Brain microvascular endothelial cell (primary cell): ENCODE measurements around the gene TCP11L1.
"Not testable (repeated sequence)": the region's sequence is repeated elsewhere in the genome, so short reads cannot be mapped to it uniquely, and the experiment has no call there.

Source experiments
- DNase-seq: peaks from one replicate; pipeline ENCODE4 v3.0.0-alpha.2; 2020
- H3K27ac ChIP-seq: fragments of 250-450 bp; sonication (Bioruptor Pico); 2 replicates; pipeline ENCODE4 v1.5.1; 2020; ENCODE audit warnings: mild to moderate bottlenecking, moderate library complexity
- H3K27me3 ChIP-seq: fragments of 250-450 bp; sonication (Bioruptor Pico); replicated peaks from 2 replicates; pipeline ENCODE4 v1.5.1; 2020; ENCODE audit warnings: mild to moderate bottlenecking
- H3K36me3 ChIP-seq: fragments of 250-450 bp; sonication (Bioruptor Pico); replicated peaks from 2 replicates; pipeline ENCODE4 v1.5.1; 2020; ENCODE audit warnings: mild to moderate bottlenecking
- H3K4me3 ChIP-seq: 2 replicates; pipeline ENCODE4 v1.5.1; 2011; ENCODE audit warnings: low read depth, mild to moderate bottlenecking, control low read depth, low read length, moderate library complexity
- in situ Hi-C: cut with HindIII; loops from 2 replicates; pipeline ENCODE4 v1.10.0; 2017; ENCODE audit warnings: low sequenced_read_pairs, low pct_ligation_motif_present
- TF ChIP-seq, protein P1 (sequence below): IDR thresholded peaks from 2 replicates; pipeline ENCODE4 v1.5.1; 2011; ENCODE audit warnings: low read depth, mild to moderate bottlenecking, moderate library complexity, low read length, control low read depth, inconsistent platforms; ENCODE audit errors: missing control alignments

Gene TCP11L1

DNA sequence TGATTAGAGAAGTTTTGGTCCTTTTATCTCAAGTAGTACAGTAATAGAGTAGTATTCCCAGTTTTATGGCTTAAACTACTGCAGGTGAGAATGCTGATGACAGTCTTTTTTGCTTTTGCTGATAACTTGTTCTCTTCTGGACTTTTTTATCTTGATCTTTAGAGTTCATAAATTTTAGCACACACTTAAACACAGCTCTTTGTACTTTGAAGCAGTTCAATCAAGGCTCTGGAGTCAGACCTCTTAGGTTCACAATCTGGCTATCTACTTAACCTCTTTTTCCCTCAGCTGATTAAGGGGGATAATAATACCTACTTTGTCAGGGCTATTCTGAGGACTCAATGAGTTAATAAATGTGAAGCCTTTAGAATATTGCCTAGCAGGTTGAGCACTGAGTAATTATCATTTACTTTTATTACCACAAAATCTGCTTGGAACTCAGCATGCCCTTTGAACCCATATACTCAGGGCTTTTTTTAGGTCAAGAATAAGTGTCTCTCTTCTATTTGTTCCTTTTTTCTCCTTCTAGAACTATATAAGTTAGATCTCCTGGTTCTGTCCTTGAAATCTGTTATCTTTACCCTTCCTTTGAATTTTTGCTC is 70.0 kb downstream of the TCP11L1 start:
- Histone ChIP-seq H3K27ac (no peak overlapping the region), H3K27me3 (no peaks in the 10 kb centered on the region), H3K4me3 (no peak overlapping the region), H3K36me3 (no peaks in the 10 kb centered on the region)
- TF ChIP-seq, protein P1, sequence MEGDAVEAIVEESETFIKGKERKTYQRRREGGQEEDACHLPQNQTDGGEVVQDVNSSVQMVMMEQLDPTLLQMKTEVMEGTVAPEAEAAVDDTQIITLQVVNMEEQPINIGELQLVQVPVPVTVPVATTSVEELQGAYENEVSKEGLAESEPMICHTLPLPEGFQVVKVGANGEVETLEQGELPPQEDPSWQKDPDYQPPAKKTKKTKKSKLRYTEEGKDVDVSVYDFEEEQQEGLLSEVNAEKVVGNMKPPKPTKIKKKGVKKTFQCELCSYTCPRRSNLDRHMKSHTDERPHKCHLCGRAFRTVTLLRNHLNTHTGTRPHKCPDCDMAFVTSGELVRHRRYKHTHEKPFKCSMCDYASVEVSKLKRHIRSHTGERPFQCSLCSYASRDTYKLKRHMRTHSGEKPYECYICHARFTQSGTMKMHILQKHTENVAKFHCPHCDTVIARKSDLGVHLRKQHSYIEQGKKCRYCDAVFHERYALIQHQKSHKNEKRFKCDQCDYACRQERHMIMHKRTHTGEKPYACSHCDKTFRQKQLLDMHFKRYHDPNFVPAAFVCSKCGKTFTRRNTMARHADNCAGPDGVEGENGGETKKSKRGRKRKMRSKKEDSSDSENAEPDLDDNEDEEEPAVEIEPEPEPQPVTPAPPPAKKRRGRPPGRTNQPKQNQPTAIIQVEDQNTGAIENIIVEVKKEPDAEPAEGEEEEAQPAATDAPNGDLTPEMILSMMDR = no peak
- in situ Hi-C loops = no loop called here
- DNase-seq = no peak

DNA sequence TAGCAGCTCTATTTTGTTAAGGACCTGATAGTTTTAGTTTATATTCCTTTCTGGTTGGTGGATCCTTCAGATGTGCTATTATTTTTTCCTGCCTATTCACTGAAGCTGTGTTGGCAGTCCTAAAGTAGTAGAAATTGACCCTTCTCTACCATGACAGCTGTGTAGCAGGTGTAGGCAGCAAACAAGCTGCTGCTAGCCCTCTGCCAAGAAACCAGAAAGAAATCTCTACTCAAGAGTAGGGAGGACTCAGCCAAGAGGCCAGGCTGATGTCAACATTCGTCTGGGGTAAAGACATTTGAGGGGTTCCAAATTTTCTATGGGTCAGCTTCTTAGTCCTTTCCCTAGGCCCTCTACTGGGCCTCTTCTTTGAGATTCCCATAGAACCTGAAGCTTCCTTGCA is 70.7 kb downstream of the TCP11L1 start:
- no peak overlapping the region for H3K27ac ChIP-seq
- no peak overlapping the region for H3K4me3 ChIP-seq
- in situ Hi-C loops = no loop called here
- no peaks in the 10 kb centered on the region for H3K36me3 ChIP-seq
- TF ChIP-seq, protein P1 = no peak
- H3K27me3 ChIP-seq = no peaks in the 10 kb centered on the region
- DNase-seq = no peak

DNA sequence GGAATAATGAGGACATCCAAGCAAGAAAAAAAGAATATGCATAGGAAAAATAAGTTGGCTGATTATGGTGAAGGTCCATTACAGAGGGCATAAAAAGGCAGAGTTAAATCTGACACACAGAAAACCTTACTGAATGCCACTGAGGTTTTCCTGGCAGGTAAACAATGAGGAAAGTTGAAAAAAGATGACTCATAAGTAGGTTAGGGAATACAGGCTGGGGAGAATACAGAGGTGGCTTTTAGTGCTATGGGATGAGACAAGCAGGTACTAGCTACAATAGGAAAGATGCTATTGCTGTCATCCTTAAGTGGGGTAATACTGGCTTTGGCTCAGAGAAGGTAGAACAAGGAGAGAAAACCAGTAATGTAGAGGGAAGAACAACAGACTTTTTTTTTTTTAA is 77.2 kb downstream of the TCP11L1 start:
- Histone ChIP-seq H3K4me3 (no peak overlapping the region), H3K27ac (no peak overlapping the region), H3K36me3 (no peaks in the 10 kb centered on the region), H3K27me3 (no peaks in the 10 kb centered on the region)
- no peak for DNase-seq
- TF ChIP-seq, protein P1 = no peak
- in situ Hi-C loops = no loop called here

DNA sequence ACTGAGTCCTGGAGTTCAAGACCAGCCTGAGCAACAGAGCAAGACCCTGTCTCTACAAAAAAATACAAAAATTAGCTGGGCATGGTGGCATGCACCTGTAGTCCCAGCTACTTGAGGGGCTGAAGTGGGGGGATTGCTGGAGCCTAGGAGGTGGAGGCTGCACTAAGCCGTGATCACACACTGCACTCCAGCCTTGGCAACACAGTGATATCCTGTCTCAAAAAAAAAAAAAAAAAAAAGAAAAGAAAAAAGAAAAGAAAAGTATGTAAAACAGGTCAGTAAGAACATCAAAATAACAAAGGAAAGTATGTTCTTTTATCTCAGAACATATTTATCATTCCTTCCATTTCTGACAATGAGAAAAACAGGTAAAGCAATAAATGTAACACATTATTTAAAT is 83.3 kb downstream of the TCP11L1 start:
- H3K4me3 ChIP-seq, H3K36me3 ChIP-seq, DNase-seq, H3K27me3 ChIP-seq, in situ Hi-C loops, H3K27ac ChIP-seq: not testable (repeated sequence)
